ENCODE data around the gene HTD2.
A peak's percentile ranks its signal among the peaks of the same experiment; 100 is the strongest.
"Not testable (repeated sequence)": the region's sequence is repeated elsewhere in the genome, so short reads cannot be mapped to it uniquely, and the experiment has no call there.

HTD2 gene

GRCh38 chr3:58333206-58334012, 27.1 kb downstream of the HTD2 start:
- peak in 1 of 2 donors; percentile 33 for DNase-seq

- DNase-seq, result no peak
These were observed 27.6 kb downstream of the HTD2 start for GRCh38 chr3:58334013-58334321.

GRCh38 chr3:58334506-58334884, 28.2 kb downstream of the HTD2 start:
- DNase-seq, result no peak

- DNase-seq, result no peak
These were observed 29.3 kb downstream of the HTD2 start for GRCh38 chr3:58335652-58335947.

GRCh38 chr3:58336135-58336882, 30.0 kb downstream of the HTD2 start:
- DNase-seq, result no peak

- DNase-seq, result no peak
These were observed 30.9 kb downstream of the HTD2 start for GRCh38 chr3:58337190-58337589.

GRCh38 chr3:58339146-58339545, 32.8 kb downstream of the HTD2 start:
- not testable (repeated sequence) for DNase-seq

GRCh38 chr3:58340594-58341244, 34.4 kb downstream of the HTD2 start:
- DNase-seq, result no peak

GRCh38 chr3:58341376-58341775, 35.1 kb downstream of the HTD2 start:
- DNase-seq, result no peak

GRCh38 chr3:58342676-58343075, 36.4 kb downstream of the HTD2 start:
- no peak for DNase-seq

- DNase-seq, result no peak
These were observed 39.1 kb downstream of the HTD2 start for GRCh38 chr3:58345457-58345856.

GRCh38 chr3:58346368-58346767, 40.0 kb downstream of the HTD2 start:
- no peak for DNase-seq

- DNase-seq, result no peak
These were observed 41.7 kb downstream of the HTD2 start for GRCh38 chr3:58347984-58348383.

- peak; percentile 18 to 40 for DNase-seq
These were observed 43.7 kb downstream of the HTD2 start for GRCh38 chr3:58349792-58350626.

GRCh38 chr3:58350627-58351013, 44.3 kb downstream of the HTD2 start:
- DNase-seq, result no peak

GRCh38 chr3:58351920-58352319, 45.6 kb downstream of the HTD2 start:
- DNase-seq, result no peak

GRCh38 chr3:58352626-58353025, 46.3 kb downstream of the HTD2 start:
- DNase-seq, result no peak

GRCh38 chr3:58353722-58354553, 47.6 kb downstream of the HTD2 start:
- peak; percentile 32 to 40 for DNase-seq

GRCh38 chr3:58355179-58355578, 48.9 kb downstream of the HTD2 start:
- peak in 1 of 2 donors; percentile 30 for DNase-seq

GRCh38 chr3:58356054-58356453, 49.7 kb downstream of the HTD2 start:
- DNase-seq, result peak in 1 of 2 donors; percentile 50

GRCh38 chr3:58357402-58357801, 51.1 kb downstream of the HTD2 start:
- no peak for DNase-seq

GRCh38 chr3:58358092-58358491, 51.8 kb downstream of the HTD2 start:
- DNase-seq, result no peak
